ENCODE results near the gene PROM2.

DNA sequence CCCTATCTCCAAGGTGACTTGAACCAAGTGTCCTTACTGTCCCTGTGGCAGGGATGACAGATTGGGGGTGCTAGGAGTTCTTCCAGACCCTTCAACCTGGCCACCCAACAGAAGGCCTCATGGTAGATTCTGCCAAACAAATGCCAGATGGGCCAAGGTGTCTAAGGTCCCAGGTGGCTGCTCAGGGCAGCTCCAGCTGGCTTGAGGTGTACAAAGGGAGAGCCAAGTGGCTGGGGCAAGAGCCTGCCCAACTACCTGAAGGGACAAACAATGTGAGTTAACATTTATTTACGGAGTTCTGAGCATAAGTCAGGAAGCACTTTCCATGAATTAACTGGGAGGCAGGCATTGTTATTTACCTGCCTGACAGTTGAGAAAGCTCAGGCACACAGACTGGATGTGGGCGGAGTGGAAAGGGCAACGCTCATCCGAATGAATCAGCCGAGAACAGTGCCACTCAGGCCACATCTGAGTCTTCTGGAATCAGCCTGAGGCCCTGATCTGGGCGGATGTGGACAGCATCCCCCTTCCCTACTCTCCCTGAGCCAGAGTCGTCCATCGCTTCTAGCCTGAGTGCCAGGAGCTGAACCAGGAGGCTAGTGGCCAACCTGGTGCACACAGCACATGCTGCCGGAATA is 18.5 kb downstream of the PROM2 start:
- TF ChIP-seq, protein P1, sequence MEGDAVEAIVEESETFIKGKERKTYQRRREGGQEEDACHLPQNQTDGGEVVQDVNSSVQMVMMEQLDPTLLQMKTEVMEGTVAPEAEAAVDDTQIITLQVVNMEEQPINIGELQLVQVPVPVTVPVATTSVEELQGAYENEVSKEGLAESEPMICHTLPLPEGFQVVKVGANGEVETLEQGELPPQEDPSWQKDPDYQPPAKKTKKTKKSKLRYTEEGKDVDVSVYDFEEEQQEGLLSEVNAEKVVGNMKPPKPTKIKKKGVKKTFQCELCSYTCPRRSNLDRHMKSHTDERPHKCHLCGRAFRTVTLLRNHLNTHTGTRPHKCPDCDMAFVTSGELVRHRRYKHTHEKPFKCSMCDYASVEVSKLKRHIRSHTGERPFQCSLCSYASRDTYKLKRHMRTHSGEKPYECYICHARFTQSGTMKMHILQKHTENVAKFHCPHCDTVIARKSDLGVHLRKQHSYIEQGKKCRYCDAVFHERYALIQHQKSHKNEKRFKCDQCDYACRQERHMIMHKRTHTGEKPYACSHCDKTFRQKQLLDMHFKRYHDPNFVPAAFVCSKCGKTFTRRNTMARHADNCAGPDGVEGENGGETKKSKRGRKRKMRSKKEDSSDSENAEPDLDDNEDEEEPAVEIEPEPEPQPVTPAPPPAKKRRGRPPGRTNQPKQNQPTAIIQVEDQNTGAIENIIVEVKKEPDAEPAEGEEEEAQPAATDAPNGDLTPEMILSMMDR (IDR thresholded peaks at IDR 0.05): no peak
- no peak for TF ChIP-seq POLR2A (IDR thresholded peaks at IDR 0.05)
